Neural crest cell (in vitro differentiated cells): ENCODE measurements around the gene KCNK7. TPM values are rescaled to one million over a fixed set of nuclear protein-coding genes. Genes with fewer than 3 reads are reported as not detected.

ENCODE experiments used
- DNase-seq: peaks from one replicate; pipeline ENCODE4 v3.0.0; 2021; ENCODE audit warnings: low read depth, mixed read lengths, low spot score
- H3K27ac Mint-ChIP-seq: one replicate; pipeline ENCODE4 v1.8.0; 2021; ENCODE audit warnings: mild to moderate bottlenecking, mixed read lengths; ENCODE audit not compliant: unreplicated experiment
- H3K27me3 Mint-ChIP-seq: 2 replicates; pipeline ENCODE4 v1.8.0; 2021; ENCODE audit warnings: low read depth, mild to moderate bottlenecking, mixed read lengths
- H3K36me3 Mint-ChIP-seq: 2 replicates; pipeline ENCODE4 v1.8.0; 2021; ENCODE audit warnings: low read depth, mild to moderate bottlenecking, mixed read lengths
- H3K4me1 Mint-ChIP-seq: 2 replicates; pipeline ENCODE4 v1.8.0; 2021; ENCODE audit warnings: mixed read lengths
- H3K4me3 Mint-ChIP-seq: one replicate; pipeline ENCODE4 v1.8.0; 2021; ENCODE audit warnings: mild to moderate bottlenecking, mixed read lengths
- H3K9me3 Mint-ChIP-seq: 2 replicates; pipeline ENCODE4 v1.8.0; 2021; ENCODE audit warnings: mixed read lengths
- CTCF ChIP-seq: fragments of 200-600 bp; sonication (generic); conservative IDR thresholded peaks from 2 replicates; pipeline ENCODE4 v1.5.0; 2021; ENCODE audit warnings: antibody characterized with exemption, mild to moderate bottlenecking
- total RNA-seq: library from RNA; stranded (reverse); gene quantifications from 2 replicates; pipeline ENCODE4 v1.2.1, GENCODE V29; 2021

Gene KCNK7
- total RNA-seq, 1 donor from 2014 or later: 1.0 TPM

- Mint-ChIP-seq H3K27me3 (no peaks in the 10 kb centered on the region), H3K27ac (peak overlapping the region; percentile 67), H3K4me1 (peaks cover 56% of the 10 kb centered on the region), H3K36me3 (no peaks in the 10 kb centered on the region), H3K4me3 (peak overlapping the region; percentile 87), H3K9me3 (no peaks in the 10 kb centered on the region)
- DNase-seq: no peak
- TF ChIP-seq CTCF: no peak
Measured at GRCh38 chr11:65611028-65611757, 15.6 kb upstream of the KCNK7 start.

GRCh38 chr11:65610404-65610803 is 14.8 kb upstream of the KCNK7 start:
- H3K9me3 Mint-ChIP-seq: no peaks in the 10 kb centered on the region
- DNase-seq: no peak
- H3K36me3 Mint-ChIP-seq: no peaks in the 10 kb centered on the region
- peak overlapping the region; percentile 87 for H3K4me3 Mint-ChIP-seq
- H3K27ac Mint-ChIP-seq: no peak overlapping the region
- peaks cover 54% of the 10 kb centered on the region for H3K4me1 Mint-ChIP-seq
- H3K27me3 Mint-ChIP-seq: no peaks in the 10 kb centered on the region
- TF ChIP-seq CTCF: no peak

GRCh38 chr11:65609665-65610064 is 14.1 kb upstream of the KCNK7 start:
- Mint-ChIP-seq H3K36me3 (no peaks in the 10 kb centered on the region), H3K27me3 (no peaks in the 10 kb centered on the region), H3K9me3 (no peaks in the 10 kb centered on the region), H3K4me3 (peak overlapping the region; percentile 70), H3K27ac (no peak overlapping the region), H3K4me1 (peaks cover 48% of the 10 kb centered on the region)
- DNase-seq: no peak
- no peak for TF ChIP-seq CTCF

- no peak for DNase-seq
- Mint-ChIP-seq H3K27ac (no peak overlapping the region), H3K4me3 (peak overlapping the region; percentile 70), H3K27me3 (no peaks in the 10 kb centered on the region), H3K4me1 (peaks cover 48% of the 10 kb centered on the region), H3K9me3 (no peaks in the 10 kb centered on the region), H3K36me3 (no peaks in the 10 kb centered on the region)
- TF ChIP-seq CTCF: no peak
Measured at GRCh38 chr11:65609229-65609628, 13.6 kb upstream of the KCNK7 start.

GRCh38 chr11:65607614-65608426 is 12.2 kb upstream of the KCNK7 start:
- peaks cover 4% of the 10 kb centered on the region for H3K36me3 Mint-ChIP-seq
- no peak for TF ChIP-seq CTCF
- H3K4me3 Mint-ChIP-seq: peak overlapping the region; percentile 70
- H3K27me3 Mint-ChIP-seq: no peaks in the 10 kb centered on the region
- H3K4me1 Mint-ChIP-seq: peaks cover 48% of the 10 kb centered on the region
- no peaks in the 10 kb centered on the region for H3K9me3 Mint-ChIP-seq
- H3K27ac Mint-ChIP-seq: no peak overlapping the region
- no peak for DNase-seq
